Duodenal mucosa (tissue), 2 donors: ENCODE data around the gene FSD1.
A peak's percentile ranks its signal among the peaks of the same experiment; 100 is the strongest.

Experiments
- H3K27ac ChIP-seq: one replicate; pipeline ENCODE4 v1.7.0; 2013; ENCODE audit warnings: low read depth, low read length
- H3K27me3 ChIP-seq, 2 donors: one replicate each; pipeline ENCODE4 v1.7.0; 2013; ENCODE audit warnings: low read length in 2 of 2, control low read depth in 1 of 2; ENCODE audit not compliant: insufficient read depth in 2 of 2, control insufficient read depth in 1 of 2
- H3K36me3 ChIP-seq, 2 donors: one replicate each; pipeline ENCODE4 v1.7.0; 2013; ENCODE audit warnings: low read length in 2 of 2, control low read depth in 1 of 2; ENCODE audit not compliant: insufficient read depth in 2 of 2, control insufficient read depth in 1 of 2
- H3K4me1 ChIP-seq, 2 donors: one replicate each; pipeline ENCODE4 v1.7.0; 2013; ENCODE audit warnings: low read length in 2 of 2, control low read depth in 1 of 2; ENCODE audit not compliant: insufficient read depth in 2 of 2, control insufficient read depth in 1 of 2
- H3K4me3 ChIP-seq, 2 donors: one replicate each; pipeline ENCODE4 v1.7.0; 2013; ENCODE audit warnings: low read length in 2 of 2, low read depth in 1 of 2
- H3K9ac ChIP-seq, 2 donors: one replicate each; pipeline ENCODE4 v1.7.0; 2013; ENCODE audit warnings: low read length in 2 of 2, low read depth in 1 of 2
- H3K9me3 ChIP-seq, 2 donors: one replicate each; pipeline ENCODE4 v1.7.0; 2013; ENCODE audit warnings: low read length in 2 of 2, control low read depth in 1 of 2; ENCODE audit not compliant: control insufficient read depth in 1 of 2

FSD1 gene

DNA sequence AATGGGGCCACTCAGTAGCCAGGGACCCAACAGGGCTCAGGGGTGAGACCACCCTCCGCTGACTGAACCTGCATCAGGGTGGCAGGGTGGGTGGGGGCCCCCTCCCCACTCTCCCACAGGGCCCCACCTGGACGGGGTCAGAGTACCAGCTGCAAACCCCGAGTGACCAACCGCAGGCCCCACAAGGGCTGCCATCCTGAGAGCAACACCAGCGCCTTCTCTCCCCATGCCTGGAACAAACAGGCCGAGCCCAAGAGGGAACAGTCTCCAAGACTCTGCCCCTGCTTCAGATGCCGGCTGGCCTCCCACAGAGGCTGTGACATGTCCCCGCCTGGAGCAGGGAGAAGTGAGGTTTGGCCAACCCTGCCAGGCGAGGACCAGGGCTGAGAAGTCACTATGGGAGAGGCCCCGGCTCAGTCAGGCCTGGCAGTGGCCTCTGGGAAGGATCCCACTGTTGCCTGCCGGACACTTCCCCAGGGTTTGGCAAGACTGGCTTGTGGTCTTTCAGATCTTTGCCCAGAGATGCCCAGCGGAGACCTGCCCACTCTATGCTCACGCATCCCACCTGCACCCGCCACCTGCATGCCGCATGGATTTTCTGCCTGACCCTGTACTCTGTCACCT lies 66.1 kb downstream of the FSD1 start:
- Histone ChIP-seq H3K36me3 (peaks cover 5 to 40% of the 10 kb centered on the region in 2 donors), H3K4me1 (peaks cover 61 to 65% of the 10 kb centered on the region in 2 donors), H3K9me3 (no peaks in the 10 kb centered on the region), H3K27me3 (no peaks in the 10 kb centered on the region), H3K4me3 (peak overlapping the region; percentile 58 to 61), H3K27ac (no peak overlapping the region), H3K9ac (peak overlapping the region; percentile 56 to 66)

DNA sequence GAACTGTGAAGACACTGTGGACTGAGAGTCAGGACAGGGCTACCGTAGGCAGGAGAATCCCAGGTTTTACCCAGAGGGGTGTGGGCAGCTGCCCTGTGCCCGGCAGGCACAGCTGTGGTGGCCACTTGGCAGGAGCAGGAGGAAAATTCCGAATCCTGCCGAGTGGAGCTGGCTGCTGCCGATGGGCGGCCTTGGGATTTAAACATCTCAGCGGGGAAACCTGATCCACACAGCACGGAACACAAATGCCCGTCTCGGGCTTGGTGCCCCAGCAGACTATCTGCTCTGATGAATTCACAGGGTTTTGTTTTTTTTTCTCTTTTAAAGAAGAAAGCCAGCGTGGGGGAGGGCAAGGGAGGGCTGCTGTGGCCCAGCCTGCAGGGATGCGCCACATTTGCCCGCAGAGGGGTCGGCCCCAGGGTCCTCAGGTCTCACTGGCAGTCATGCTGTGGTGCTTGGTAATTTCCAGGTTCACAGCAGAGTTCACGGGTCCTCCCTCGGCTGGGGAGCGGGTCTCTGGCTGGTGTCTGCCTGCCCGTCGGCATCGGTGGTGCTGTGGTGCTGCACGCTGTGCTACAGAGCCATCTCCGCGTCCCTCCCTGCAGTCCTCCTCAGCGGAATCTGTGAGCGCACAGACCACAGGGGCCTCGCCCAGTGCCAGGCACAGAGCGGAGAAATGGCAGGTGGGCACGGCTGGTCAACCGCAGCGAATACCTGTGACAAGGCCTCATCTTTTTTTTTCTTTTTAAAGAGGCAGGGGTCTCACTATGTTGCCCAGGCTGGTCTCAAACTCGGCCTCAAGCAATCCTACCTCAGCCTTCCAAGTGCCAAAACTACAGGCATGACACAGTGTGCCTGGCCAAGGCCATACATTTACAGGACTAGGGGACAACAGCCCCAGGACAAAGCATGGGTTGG lies 67.1 kb downstream of the FSD1 start:
- Histone ChIP-seq H3K27ac (no peak overlapping the region), H3K4me1 (peaks cover 71 to 75% of the 10 kb centered on the region in 2 donors), H3K9me3 (no peaks in the 10 kb centered on the region), H3K27me3 (no peaks in the 10 kb centered on the region), H3K9ac (no peak overlapping the region), H3K4me3 (no peak overlapping the region), H3K36me3 (peaks cover 0 to 30% of the 10 kb centered on the region in 2 donors)

- Histone ChIP-seq H3K9me3 (no peaks in the 10 kb centered on the region), H3K27me3 (no peaks in the 10 kb centered on the region), H3K27ac (no peak overlapping the region), H3K4me1 (peaks cover 80 to 84% of the 10 kb centered on the region in 2 donors), H3K9ac (no peak overlapping the region), H3K4me3 (no peak overlapping the region), H3K36me3 (peaks cover 0 to 25% of the 10 kb centered on the region in 2 donors)
Observed at GRCh38 chr19:4372165-4373012, 68.0 kb downstream of the FSD1 start.

DNA sequence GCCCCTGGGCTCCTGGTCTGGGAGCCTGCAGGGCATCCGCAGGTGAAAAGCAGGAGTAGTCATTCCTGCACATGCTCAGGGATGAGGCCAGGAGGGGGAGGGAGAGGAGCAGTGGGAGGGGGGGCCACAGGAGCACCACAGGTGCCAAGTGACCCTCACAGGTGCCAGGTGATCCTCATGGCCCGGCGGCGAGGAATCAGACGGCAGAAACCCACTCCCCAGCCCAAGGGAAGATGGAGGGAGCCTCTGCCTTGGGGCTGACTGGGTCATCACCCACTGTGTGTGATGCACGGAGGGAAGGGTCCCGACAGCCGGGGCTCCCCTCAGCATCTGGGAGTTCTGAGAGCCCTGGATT lies 68.6 kb downstream of the FSD1 start:
- Histone ChIP-seq H3K4me3 (no peak overlapping the region), H3K4me1 (peaks cover 85 to 86% of the 10 kb centered on the region in 2 donors), H3K36me3 (peaks cover 0 to 23% of the 10 kb centered on the region in 2 donors)

More for the DNA sequence above, 68.6 kb downstream of the FSD1 start:
- Histone ChIP-seq H3K9me3 (no peaks in the 10 kb centered on the region), H3K27me3 (no peaks in the 10 kb centered on the region), H3K9ac (peak overlapping the region in 1 of 2 donors; percentile 43), H3K27ac (peak overlapping the region; percentile 87)
